GM18502 (cell line): ENCODE results near the gene HTRA2.

Experiments used
- ATAC-seq: cut with Tn5 transposase; IDR thresholded peaks from one replicate; pipeline ENCODE4 v1.9.1; 2021; ENCODE audit warnings: mild to moderate bottlenecking; ENCODE audit not compliant: unreplicated experiment, poor library complexity

HTRA2 gene

GRCh38 chr2:74536166-74536950, 6.6 kb downstream of the HTRA2 start:
- no peak for ATAC-seq

DNA sequence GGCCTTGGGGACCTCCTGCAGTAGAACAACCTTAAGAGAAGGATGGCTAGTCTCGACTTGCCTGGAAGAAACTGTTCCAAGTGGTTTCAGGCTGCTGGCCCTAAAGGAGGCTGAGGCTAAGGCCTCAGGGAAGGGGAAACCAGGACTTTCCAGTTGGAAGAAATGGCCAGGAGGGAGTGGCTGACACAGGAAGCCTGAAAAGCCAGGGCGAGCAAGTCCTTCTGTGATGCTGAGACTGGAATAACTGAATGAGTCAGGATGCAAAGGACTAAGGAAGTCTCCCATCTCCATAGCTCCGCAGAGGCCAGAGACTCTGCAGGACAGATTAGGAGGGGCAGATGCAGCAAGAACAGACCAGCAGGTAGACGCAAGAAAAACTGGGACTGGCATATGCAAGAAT, 7.4 kb downstream of the HTRA2 start:
- ATAC-seq: no peak

- peak; percentile 53 for ATAC-seq
Observed at GRCh38 chr2:74538881-74539339, 9.2 kb downstream of the HTRA2 start.

- ATAC-seq: no peak
Observed at GRCh38 chr2:74540291-74540690, 10.6 kb downstream of the HTRA2 start.

GRCh38 chr2:74542978-74543377, 13.2 kb downstream of the HTRA2 start:
- ATAC-seq: no peak

GRCh38 chr2:74544634-74545033, 14.9 kb downstream of the HTRA2 start:
- no peak for ATAC-seq

DNA sequence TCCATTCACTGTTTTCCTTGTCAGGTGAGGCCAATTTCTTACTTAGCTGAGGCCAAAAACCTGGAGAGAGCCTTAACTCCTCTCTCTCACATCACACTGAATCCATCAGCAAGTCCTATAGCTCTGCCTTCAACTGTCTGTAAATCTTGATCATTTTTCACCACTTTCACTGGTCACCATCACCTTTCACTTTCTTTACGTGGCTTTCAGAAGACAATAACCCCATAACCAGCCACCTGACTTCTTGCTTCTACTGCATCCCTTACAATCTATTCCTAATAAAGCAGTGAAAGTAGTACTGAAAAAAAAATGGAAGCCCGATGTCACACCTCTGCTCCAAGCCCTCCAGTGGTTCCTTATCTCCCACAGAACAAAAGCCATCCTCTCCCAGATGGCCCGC, 16.3 kb downstream of the HTRA2 start:
- ATAC-seq: no peak

GRCh38 chr2:74548285-74548899, 18.7 kb downstream of the HTRA2 start:
- no peak for ATAC-seq

DNA sequence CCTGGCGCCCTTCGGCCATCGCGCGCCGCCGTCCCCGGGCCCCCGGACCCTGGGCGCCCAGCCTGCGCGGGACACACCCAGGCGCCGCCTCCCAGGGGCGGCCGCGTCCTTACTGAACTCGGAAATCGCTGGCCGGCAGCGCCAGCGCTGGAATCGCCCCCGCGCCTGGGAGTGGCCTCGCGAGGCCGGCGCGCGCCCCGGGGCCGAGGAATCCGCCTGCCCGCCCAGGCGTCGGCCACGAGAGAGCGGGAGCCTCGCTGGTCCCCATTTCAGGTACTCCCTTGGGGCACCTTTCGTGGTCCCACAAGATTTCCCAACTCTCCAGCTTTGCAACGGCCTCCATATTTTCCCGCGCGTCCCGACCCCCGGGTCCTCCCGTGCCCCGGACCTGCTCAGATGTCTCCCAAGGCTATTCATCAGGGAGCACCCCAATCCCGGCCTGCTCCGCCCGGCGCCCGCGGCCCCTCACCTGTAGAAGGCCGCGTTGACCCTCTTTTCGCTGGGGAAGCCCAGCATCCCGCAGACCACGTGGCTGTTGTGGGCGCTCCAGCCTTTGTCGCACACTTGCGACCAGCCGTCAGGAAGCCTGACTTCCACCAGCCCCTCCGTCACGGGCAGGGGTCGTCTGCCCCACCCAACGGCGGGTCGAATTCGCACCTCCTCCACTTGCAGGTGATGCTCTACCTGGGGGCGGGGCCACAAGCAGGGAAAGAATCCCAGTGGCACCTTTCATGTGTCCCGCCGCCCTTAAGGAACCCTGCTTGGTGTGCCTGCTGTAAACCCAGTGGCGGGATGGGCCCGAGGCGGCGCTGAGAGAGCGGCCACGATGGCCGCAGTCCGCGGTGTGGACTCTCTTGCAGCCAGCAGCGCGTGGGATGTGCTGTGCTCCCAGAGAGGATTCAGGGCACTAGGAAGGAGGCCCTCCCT, 19.4 kb downstream of the HTRA2 start:
- no peak for ATAC-seq

GRCh38 chr2:74550231-74550630, 20.5 kb downstream of the HTRA2 start:
- ATAC-seq: no peak

- ATAC-seq: no peak
Observed at GRCh38 chr2:74551530-74551929, 21.8 kb downstream of the HTRA2 start.

DNA sequence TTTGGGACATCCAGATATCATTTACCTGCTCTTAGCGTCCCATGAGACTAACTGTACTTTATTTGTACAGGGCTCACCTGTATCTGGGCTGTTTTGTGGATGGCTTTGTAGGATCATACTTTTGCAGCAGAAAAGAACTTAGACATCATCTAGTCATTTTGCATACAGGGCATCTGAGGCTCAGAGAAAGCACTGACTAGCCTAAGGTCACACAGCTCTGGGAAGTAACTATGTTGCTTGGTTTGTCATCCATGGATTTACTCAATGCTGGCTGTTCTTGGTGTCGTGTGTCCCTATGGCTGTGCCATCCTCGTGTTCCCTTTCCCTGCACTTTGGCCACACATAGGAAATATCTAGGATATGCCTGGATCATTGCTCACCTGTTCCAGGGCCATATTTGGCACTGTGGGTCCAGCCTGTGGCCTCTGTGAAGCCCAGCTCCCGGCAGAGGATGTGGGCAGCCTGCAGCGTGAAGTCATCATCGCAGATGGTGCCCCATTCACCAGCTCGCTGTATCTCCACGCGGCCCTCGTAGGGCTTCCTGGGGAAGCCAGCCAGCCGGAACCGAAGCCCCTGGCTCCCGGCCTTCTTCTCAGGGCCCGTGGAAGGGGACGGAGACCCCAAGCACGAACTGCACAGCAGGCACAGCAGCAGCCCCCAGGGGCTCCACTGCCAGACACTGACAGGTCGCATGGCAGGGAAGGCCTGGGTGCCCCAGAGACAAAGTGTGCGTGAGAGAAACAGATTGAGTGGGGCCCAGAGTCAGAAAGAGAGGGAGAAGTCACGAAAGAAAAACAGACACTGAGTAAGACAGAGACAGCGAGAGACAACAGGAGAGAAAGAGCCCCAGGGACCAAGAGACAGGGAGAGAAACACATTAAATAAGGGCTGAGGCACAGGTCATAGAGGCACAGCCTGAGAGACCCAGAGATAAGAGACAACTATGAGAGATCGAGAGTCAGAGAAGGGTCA, 22.5 kb downstream of the HTRA2 start:
- peak; percentile 33 for ATAC-seq

DNA sequence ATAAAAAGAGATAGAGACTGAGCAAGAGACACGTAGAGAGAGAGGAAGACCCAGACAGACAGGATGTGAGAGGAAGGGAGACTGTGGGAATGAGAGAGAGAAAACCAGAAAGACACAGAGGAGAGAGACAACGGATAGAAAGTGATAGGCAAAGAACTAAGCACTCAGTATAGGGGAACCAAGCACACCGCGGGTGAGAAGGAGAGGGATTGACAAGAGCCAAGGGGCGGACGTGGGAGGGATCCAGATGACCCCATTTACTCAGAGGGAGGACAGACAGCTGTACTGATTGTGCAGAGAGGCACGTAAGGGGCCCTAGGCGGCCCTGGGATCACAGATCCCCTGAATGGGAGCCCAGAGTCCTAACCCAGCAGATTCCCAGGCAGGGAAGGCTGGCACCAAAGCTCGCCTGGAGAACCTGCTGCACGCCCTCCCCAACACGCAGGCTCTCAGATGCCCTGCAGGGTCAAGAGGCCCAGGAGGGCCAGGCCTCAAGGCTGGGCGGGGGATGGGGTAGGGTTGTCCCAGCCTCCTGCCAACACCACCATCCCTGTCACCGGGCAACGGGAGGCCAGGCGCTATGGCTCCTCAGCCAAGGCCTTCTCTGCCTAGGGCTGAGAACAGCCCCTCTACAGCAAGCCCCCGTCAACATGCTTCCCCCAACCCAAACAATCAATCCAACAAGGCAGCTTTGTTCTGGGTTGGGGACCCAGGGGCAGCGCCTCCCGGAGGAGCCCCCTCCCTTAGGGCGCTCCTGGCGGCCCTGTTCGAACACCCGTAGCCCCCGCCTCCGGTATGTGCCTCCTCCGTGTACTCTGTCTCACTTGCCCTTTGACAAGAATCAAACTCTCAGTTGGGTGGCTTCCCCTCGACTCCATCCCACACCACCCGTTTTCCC, 23.4 kb downstream of the HTRA2 start:
- peak; percentile 23 for ATAC-seq

DNA sequence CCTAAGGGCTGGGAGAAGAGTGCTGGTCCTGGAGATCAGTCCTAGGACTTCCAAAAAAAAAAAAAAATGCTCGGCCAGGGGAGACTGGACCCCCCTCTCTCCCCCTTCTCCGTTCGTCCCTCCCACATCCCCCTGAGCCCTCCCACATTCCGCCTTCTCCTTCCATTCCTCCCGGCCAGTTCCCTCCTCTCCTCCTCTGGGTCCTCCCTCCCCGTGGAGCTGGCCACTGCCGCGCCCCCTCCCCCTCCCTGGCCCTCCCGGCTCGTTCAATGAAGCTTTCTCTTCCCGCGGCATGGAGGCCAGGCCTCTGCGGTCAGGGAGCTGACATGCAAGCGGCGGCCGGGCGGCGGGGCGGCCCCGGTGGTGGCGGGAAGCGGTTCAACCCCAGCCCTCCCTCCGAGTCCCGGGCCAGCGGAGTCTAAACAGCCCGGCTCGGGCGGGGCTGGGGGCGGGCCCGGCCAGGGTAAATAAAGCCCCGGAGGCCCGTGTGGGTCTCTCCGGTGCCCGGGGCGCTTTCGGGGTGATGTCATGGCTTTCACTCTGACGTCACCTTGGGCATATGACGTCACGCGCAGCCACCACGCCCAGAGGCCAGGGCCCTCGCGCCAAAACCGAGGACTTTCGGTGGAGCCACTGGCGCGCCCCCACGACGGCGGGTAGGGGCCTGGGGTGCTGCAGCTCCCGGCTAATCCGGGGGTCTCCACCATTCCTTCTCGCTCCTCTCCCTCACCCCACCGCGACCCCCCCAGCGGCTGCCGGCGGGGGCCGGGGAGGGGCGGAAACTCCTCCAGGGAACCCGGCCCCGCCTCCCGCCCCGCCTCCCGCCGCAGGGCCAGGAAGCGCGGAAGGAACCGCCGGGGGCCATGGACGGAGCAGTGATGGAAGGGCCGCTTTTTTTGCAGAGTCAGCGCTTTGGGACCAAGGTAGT, 24.4 kb downstream of the HTRA2 start, which contains the start of the genes DOK1 and LOXL3:
Gene DOK1 (plus strand): TSS at position 829 of the 928 bp plus-strand sequence. CDS start 35 bp downstream, at position 864.
Gene LOXL3 (minus strand): TSS at position 51 of the 928 bp plus-strand sequence. CDS start 1,308 bp downstream, outside the sequence.
- ATAC-seq: peak; percentile 55

- ATAC-seq: peak; percentile 45
Observed at GRCh38 chr2:74554820-74555531, 25.2 kb downstream of the HTRA2 start.

- ATAC-seq: no peak
Observed at GRCh38 chr2:74555610-74556103, 25.9 kb downstream of the HTRA2 start.

- no peak for ATAC-seq
Observed at GRCh38 chr2:74556159-74556558, 26.4 kb downstream of the HTRA2 start.
